H1 (cell line): ENCODE data around the gene FAAH2.

Experiments used
- ATF3 ChIP-seq: IDR thresholded peaks from 2 replicates; pipeline ENCODE4 v1.6.1; 2011; ENCODE audit warnings: low read depth, mild to moderate bottlenecking, low read length; ENCODE audit not compliant: insufficient read depth
- BACH1 ChIP-seq: IDR thresholded peaks from 2 replicates; pipeline ENCODE4 v1.6.1; 2012; ENCODE audit warnings: low read length, improper control_type of control experiment
- CEBPB ChIP-seq: IDR thresholded peaks from 2 replicates; pipeline ENCODE4 v1.6.1; 2012; ENCODE audit warnings: low read depth, low read length
- CTCF ChIP-seq, 3 experiments: IDR thresholded peaks; 1 replicate in 2 of 3; 2 replicates in 1 of 3; pipeline versions ENCODE4 v1.5.1 to v1.6.1; 2011; ENCODE audit warnings: low read length in 3 of 3, mild to moderate bottlenecking in 3 of 3, inconsistent platforms in 2 of 3, low read depth in 1 of 3, moderate library complexity in 1 of 3; ENCODE audit not compliant: insufficient read depth in 1 of 3; ENCODE audit errors: control extremely low read depth in 1 of 3
- EGR1 ChIP-seq: IDR thresholded peaks from 2 replicates; pipeline ENCODE4 v1.6.1; 2011; ENCODE audit warnings: low read depth, low read length, borderline replicate concordance
- EP300 ChIP-seq, 2 experiments: IDR thresholded peaks; 1 replicate in 1 of 2; 2 replicates in 1 of 2; pipeline ENCODE4 v1.6.1; 2011 to 2012; ENCODE audit warnings: low read depth in 2 of 2, low read length in 2 of 2, mild to moderate bottlenecking in 2 of 2, borderline replicate concordance in 1 of 2, inconsistent platforms in 1 of 2, moderate library complexity in 1 of 2
- HDAC2 ChIP-seq, 2 experiments: fragments of 300-600 bp in 1 of 2; sonication (generic) in 1 of 2; IDR thresholded peaks; 2 replicates each; pipeline ENCODE4 v1.6.1; 2011 to 2012; ENCODE audit warnings: low read depth in 2 of 2, low read length in 2 of 2, mild to moderate bottlenecking in 2 of 2, moderate library complexity in 2 of 2, borderline replicate concordance in 1 of 2, inconsistent platforms in 1 of 2
- PHF8 ChIP-seq: fragments of 200-600 bp; sonication (generic); conservative IDR thresholded peaks from 2 replicates; pipeline ENCODE4 v1.7.1; 2012; ENCODE audit warnings: low read depth, mild to moderate bottlenecking, inconsistent platforms, low read length, moderate library complexity
- POLR2A ChIP-seq, 2 experiments: IDR thresholded peaks; 1 replicate in 1 of 2; 2 replicates in 1 of 2; pipeline ENCODE4 v1.6.1; 2011; ENCODE audit warnings: low read depth in 2 of 2, low read length in 2 of 2, mild to moderate bottlenecking in 2 of 2; ENCODE audit errors: control extremely low read depth in 1 of 2
- RAD21 ChIP-seq, 2 experiments: IDR thresholded peaks in 1 of 2; conservative IDR thresholded peaks in 1 of 2; 2 replicates each; pipeline ENCODE4 v1.6.1; 2011; ENCODE audit warnings: low read depth in 2 of 2, low read length in 2 of 2, improper control_type of control experiment in 1 of 2, inconsistent platforms in 1 of 2, mild to moderate bottlenecking in 1 of 2, moderate library complexity in 1 of 2
- SUZ12 ChIP-seq: fragments of 200-600 bp; sonication (generic); IDR thresholded peaks from 2 replicates; pipeline ENCODE4 v1.6.1; 2012; ENCODE audit warnings: mild to moderate bottlenecking, inconsistent platforms, low read length, moderate library complexity, mixed read lengths
- TAF1 ChIP-seq: IDR thresholded peaks from 2 replicates; pipeline ENCODE4 v1.6.1; 2011; ENCODE audit warnings: mild to moderate bottlenecking, low read depth, low read length
- YY1 ChIP-seq: IDR thresholded peaks from 2 replicates; pipeline ENCODE4 v1.6.1; 2011; ENCODE audit warnings: low read depth, mild to moderate bottlenecking, low read length

GRCh38 chrX:57265126-57265525, 21.4 kb upstream of the FAAH2 start:
- TF ChIP-seq CEBPB: no peak
- TF ChIP-seq RAD21 (IDR thresholded peaks at IDR 0.05 in 1 of 2, conservative IDR thresholded peaks at IDR 0.05 in 1 of 2; ENCODE audit: low read depth in 2 of 2, low read length in 2 of 2): no peak
- TF ChIP-seq CTCF (IDR thresholded peaks at IDR 0.05; ENCODE audit: control extremely low read depth in 1 of 3, insufficient read depth in 1 of 3, low read depth in 1 of 3, low read length in 3 of 3): no peak
- TF ChIP-seq POLR2A (IDR thresholded peaks at IDR 0.05; ENCODE audit: control extremely low read depth in 1 of 2, low read depth in 2 of 2, low read length in 2 of 2): no peak
- no peak for TF ChIP-seq SUZ12
- TF ChIP-seq PHF8: no peak
- TF ChIP-seq EGR1: no peak
- TF ChIP-seq YY1: no peak
- no peak for TF ChIP-seq ATF3
- TF ChIP-seq EP300 (IDR thresholded peaks at IDR 0.05; ENCODE audit: borderline replicate concordance in 1 of 2, low read depth in 2 of 2, low read length in 2 of 2): no peak
- TF ChIP-seq TAF1: no peak
- no peak for TF ChIP-seq BACH1
- no peak for TF ChIP-seq HDAC2 (IDR thresholded peaks at IDR 0.05; ENCODE audit: borderline replicate concordance in 1 of 2, low read depth in 2 of 2, low read length in 2 of 2)
